Trophoblast cell (in vitro differentiated cells and primary cell): ENCODE measurements around the gene FGF10.

Experiments used
- DNase-seq, 2 donors: peaks; one replicate each; pipeline ENCODE4 v3.0.0-alpha.2; 2016
- H2AFZ ChIP-seq: 2 replicates; pipeline ENCODE4 v1.6.1; 2013; ENCODE audit warnings: low read length, moderate library complexity, mild to moderate bottlenecking; ENCODE audit not compliant: insufficient read depth, poor library complexity
- H2AK5ac ChIP-seq: 2 replicates; pipeline ENCODE4 v1.6.1; 2013; ENCODE audit warnings: mild to moderate bottlenecking, low read length
- H2BK120ac ChIP-seq: 2 replicates; pipeline ENCODE4 v1.6.1; 2013; ENCODE audit warnings: low read length, mild to moderate bottlenecking, moderate library complexity; ENCODE audit not compliant: insufficient read depth, poor library complexity
- H2BK12ac ChIP-seq: 2 replicates; pipeline ENCODE4 v1.6.1; 2013; ENCODE audit warnings: mild to moderate bottlenecking, low read length, moderate library complexity
- H2BK5ac ChIP-seq: 2 replicates; pipeline ENCODE4 v1.6.1; 2013; ENCODE audit warnings: low read length, low read depth, moderate library complexity, mild to moderate bottlenecking; ENCODE audit not compliant: poor library complexity
- H3K14ac ChIP-seq: 2 replicates; pipeline ENCODE4 v1.6.1; 2013; ENCODE audit warnings: mild to moderate bottlenecking, low read length
- H3K18ac ChIP-seq: 2 replicates; pipeline ENCODE4 v1.6.1; 2013; ENCODE audit warnings: mild to moderate bottlenecking, low read length
- H3K23ac ChIP-seq: 2 replicates; pipeline ENCODE4 v1.6.1; 2013; ENCODE audit warnings: low read length
- H3K27ac ChIP-seq: 2 replicates; pipeline ENCODE4 v1.5.1; 2013; ENCODE audit warnings: low read depth, mild to moderate bottlenecking, inconsistent platforms, low read length, moderate library complexity
- H3K27me3 ChIP-seq: 2 replicates; pipeline ENCODE4 v1.6.1; 2013; ENCODE audit warnings: inconsistent platforms, mild to moderate bottlenecking, low read length, moderate library complexity; ENCODE audit not compliant: insufficient read depth
- H3K36me3 ChIP-seq, 2 experiments: 1 replicate in 1 of 2; 2 replicates in 1 of 2; pipeline ENCODE4 v1.6.1; 2013; ENCODE audit warnings: low read length in 2 of 2, mild to moderate bottlenecking in 2 of 2, moderate library complexity in 1 of 2; ENCODE audit not compliant: insufficient read depth in 2 of 2, control insufficient read depth in 1 of 2
- H3K4ac ChIP-seq: 2 replicates; pipeline ENCODE4 v1.6.1; 2013; ENCODE audit warnings: low read depth, mild to moderate bottlenecking, low read length, moderate library complexity
- H3K4me1 ChIP-seq, 2 experiments: 1 replicate in 1 of 2; 2 replicates in 1 of 2; pipeline ENCODE4 v1.6.1; 2013; ENCODE audit warnings: low read length in 2 of 2, mild to moderate bottlenecking in 2 of 2, moderate library complexity in 1 of 2; ENCODE audit not compliant: insufficient read depth in 2 of 2, control insufficient read depth in 1 of 2
- H3K4me2 ChIP-seq: 2 replicates; pipeline ENCODE4 v1.6.1; 2013; ENCODE audit warnings: inconsistent platforms, mild to moderate bottlenecking, low read length, moderate library complexity
- H3K4me3 ChIP-seq: 2 replicates; pipeline ENCODE4 v1.5.1; 2013; ENCODE audit warnings: mild to moderate bottlenecking, low read depth, low read length, inconsistent platforms
- H3K79me1 ChIP-seq: one replicate; pipeline ENCODE4 v1.6.1; 2013; ENCODE audit warnings: low read length
- H3K79me2 ChIP-seq: 2 replicates; pipeline ENCODE4 v1.6.1; 2013; ENCODE audit warnings: low read length, mild to moderate bottlenecking; ENCODE audit not compliant: control insufficient read depth, insufficient read depth, poor library complexity
- H3K9ac ChIP-seq: 2 replicates; pipeline ENCODE4 v1.6.1; 2013; ENCODE audit warnings: mild to moderate bottlenecking, low read length
- H3K9me3 ChIP-seq: 2 replicates; pipeline ENCODE4 v1.6.1; 2013; ENCODE audit warnings: low read depth, mild to moderate bottlenecking, control low read depth, inconsistent platforms, low read length; ENCODE audit not compliant: insufficient read depth
- H4K12ac ChIP-seq: 2 replicates; pipeline ENCODE4 v1.6.1; 2013; ENCODE audit warnings: low read depth, mild to moderate bottlenecking, low read length, moderate library complexity
- H4K8ac ChIP-seq: 2 replicates; pipeline ENCODE4 v1.6.1; 2013; ENCODE audit warnings: low read depth, mild to moderate bottlenecking, low read length, moderate library complexity
- H4K91ac ChIP-seq: one replicate; pipeline ENCODE4 v1.6.1; 2013; ENCODE audit warnings: low read depth, mild to moderate bottlenecking, low read length, moderate library complexity
- WGBS: extraction: QIAGEN DNeasy Blood & Tissue Kit; methylation state at CpG from one replicate; pipeline ENCODE4 v1.1.7; 2013; ENCODE audit warnings: missing lambda C conversion rate; ENCODE audit not compliant: insufficient read length, insufficient coverage; ENCODE audit errors: extremely low coverage; 5-methylcytosine and 5-hydroxymethylcytosine counted together

FGF10 gene

DNA sequence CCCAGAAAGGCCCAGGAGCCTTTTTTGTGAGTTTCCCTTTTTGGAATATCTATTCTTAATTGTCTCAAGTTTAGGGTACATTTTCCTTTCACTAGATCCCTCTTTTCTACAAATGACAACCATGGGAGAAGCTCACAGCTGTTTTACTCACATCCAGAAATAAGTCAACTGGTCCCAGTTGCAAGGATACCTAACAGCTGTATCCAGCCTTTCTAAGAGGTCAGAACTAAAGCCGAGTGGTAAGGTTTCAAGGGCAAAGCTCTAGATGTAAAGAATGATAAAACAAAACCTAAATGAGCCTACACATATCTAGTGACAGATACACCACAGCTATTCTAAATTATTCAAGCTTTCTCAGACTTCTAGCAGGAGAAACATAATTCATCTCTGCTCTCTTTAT is 4.4 kb downstream of the FGF10 start:
- no peak overlapping the region for H2AK5ac ChIP-seq
- no peak overlapping the region for H2AFZ ChIP-seq
- no peak overlapping the region for H3K27ac ChIP-seq
- no peak overlapping the region for H3K14ac ChIP-seq
- H3K18ac ChIP-seq: no peak overlapping the region
- H3K9ac ChIP-seq: no peak overlapping the region
- no peaks in the 10 kb centered on the region for H3K79me1 ChIP-seq
- H4K8ac ChIP-seq: no peak overlapping the region
- no peaks in the 10 kb centered on the region for H3K36me3 ChIP-seq
- no peak overlapping the region for H2BK120ac ChIP-seq
- H3K9me3 ChIP-seq: no peaks in the 10 kb centered on the region
- H4K91ac ChIP-seq: no peak overlapping the region
- H3K23ac ChIP-seq: no peak overlapping the region
- peaks cover 5 to 13% of the 10 kb centered on the region in 2 experiments for H3K4me1 ChIP-seq
- H3K4me2 ChIP-seq: no peak overlapping the region
- H3K27me3 ChIP-seq: peaks cover 17% of the 10 kb centered on the region
- DNase-seq: no peak
- WGBS: no CpG with 5 or more reads among the region's 1 CpG
- H3K4me3 ChIP-seq: no peak overlapping the region
- no peak overlapping the region for H2BK12ac ChIP-seq
- no peak overlapping the region for H3K4ac ChIP-seq
- H4K12ac ChIP-seq: no peak overlapping the region
- no peaks in the 10 kb centered on the region for H3K79me2 ChIP-seq
- H2BK5ac ChIP-seq: no peak overlapping the region

DNA sequence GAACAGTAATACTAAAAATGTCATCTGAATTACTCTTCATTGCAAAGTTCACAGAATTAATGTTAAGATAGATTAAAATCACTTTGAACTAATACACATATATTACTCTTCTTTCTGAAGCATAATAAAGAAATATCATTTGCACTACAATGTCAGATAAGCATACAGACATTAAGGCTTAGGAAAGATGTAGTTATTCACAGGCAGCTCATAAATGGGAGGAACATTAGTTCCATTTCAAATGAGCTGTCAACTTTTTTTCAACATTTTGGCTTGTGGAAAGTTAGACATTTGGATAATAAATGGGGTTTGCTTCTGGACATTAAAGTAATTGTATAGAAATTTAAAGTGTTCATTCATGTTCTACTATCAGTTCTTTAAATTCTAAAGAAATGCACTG is 6.3 kb downstream of the FGF10 start:
- peaks cover 5% of the 10 kb centered on the region for H3K27me3 ChIP-seq

DNA sequence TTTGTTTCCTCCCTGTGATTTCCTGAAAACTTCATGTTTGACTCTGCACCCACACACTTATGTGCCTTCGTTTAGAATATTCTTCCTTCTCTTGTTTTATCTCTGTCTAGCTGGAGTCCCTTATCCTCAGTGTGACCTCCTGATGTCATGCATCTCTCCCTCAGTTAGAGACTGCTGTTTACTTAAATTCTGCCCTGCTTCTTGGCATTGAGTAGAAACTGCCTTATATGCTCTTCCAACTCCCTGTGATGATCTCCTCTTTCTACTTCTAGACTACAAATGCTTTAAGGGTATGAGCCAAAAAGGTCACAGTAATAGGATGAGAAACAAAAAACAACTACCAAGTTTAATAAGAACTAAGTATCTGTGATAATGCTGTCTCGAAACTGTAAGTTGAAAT is 12.2 kb downstream of the FGF10 start:
- Histone ChIP-seq H3K14ac (no peak overlapping the region), H3K27ac (no peak overlapping the region), H2BK120ac (no peak overlapping the region), H3K9ac (no peak overlapping the region), H2BK12ac (no peak overlapping the region), H2AFZ (no peak overlapping the region), H3K9me3 (no peaks in the 10 kb centered on the region), H3K4me2 (no peak overlapping the region), H3K23ac (no peak overlapping the region), H2AK5ac (no peak overlapping the region), H4K8ac (no peak overlapping the region), H3K4me3 (no peak overlapping the region), H4K12ac (no peak overlapping the region), H4K91ac (no peak overlapping the region), H3K36me3 (no peaks in the 10 kb centered on the region), H3K18ac (no peak overlapping the region), H2BK5ac (no peak overlapping the region), H3K79me2 (no peaks in the 10 kb centered on the region), H3K27me3 (no peaks in the 10 kb centered on the region), H3K4ac (no peak overlapping the region), H3K4me1 (no peaks in the 10 kb centered on the region), H3K79me1 (no peaks in the 10 kb centered on the region)
- DNase-seq: no peak
- no CpG with 5 or more reads among the region's 2 CpGs for WGBS

More for the DNA sequence above, 6.3 kb downstream of the FGF10 start:
- Histone ChIP-seq H3K4ac (no peak overlapping the region), H3K14ac (no peak overlapping the region), H3K4me1 (no peaks in the 10 kb centered on the region), H3K9ac (no peak overlapping the region), H2BK120ac (no peak overlapping the region), H2BK5ac (no peak overlapping the region), H3K9me3 (no peaks in the 10 kb centered on the region), H2BK12ac (no peak overlapping the region), H3K4me2 (no peak overlapping the region), H2AFZ (no peak overlapping the region), H3K36me3 (no peaks in the 10 kb centered on the region), H3K27ac (no peak overlapping the region), H3K79me2 (no peaks in the 10 kb centered on the region), H4K8ac (no peak overlapping the region), H4K91ac (no peak overlapping the region), H3K79me1 (no peaks in the 10 kb centered on the region), H3K23ac (no peak overlapping the region), H3K18ac (no peak overlapping the region), H3K4me3 (no peak overlapping the region), H4K12ac (no peak overlapping the region), H2AK5ac (no peak overlapping the region)
- DNase-seq: no peak

DNA sequence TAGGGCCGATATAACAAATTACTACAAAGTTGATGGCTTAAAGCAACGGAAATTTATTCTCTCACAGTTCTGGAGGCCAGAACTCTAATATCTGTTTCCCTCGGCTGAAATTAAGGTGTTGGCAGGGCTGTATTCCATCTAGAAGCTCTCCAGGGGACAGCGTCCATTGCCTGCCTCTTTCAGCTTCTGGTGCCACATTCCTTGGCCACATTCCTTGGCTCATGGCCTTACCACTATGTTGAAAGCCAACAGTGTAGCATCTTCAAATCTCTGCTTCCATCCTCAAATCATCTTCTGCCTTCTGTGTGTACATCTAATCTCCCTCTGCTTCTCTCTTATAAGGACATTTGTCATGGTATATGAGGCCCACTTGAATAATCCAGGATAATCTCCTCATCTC is 17.2 kb downstream of the FGF10 start:
- H4K91ac ChIP-seq: no peak overlapping the region
- H2BK5ac ChIP-seq: no peak overlapping the region
- no peak overlapping the region for H2AFZ ChIP-seq
- no peak overlapping the region for H2BK12ac ChIP-seq
- H3K23ac ChIP-seq: peak overlapping the region; percentile 17
- no peak overlapping the region for H3K4me2 ChIP-seq
- no peaks in the 10 kb centered on the region for H3K79me2 ChIP-seq
- H3K27me3 ChIP-seq: no peaks in the 10 kb centered on the region
- H3K36me3 ChIP-seq: no peaks in the 10 kb centered on the region
- no CpG with 5 or more reads among the region's 4 CpGs for WGBS
- H3K14ac ChIP-seq: no peak overlapping the region
- no peak overlapping the region for H4K12ac ChIP-seq
- DNase-seq: no peak
- H3K4me1 ChIP-seq: no peaks in the 10 kb centered on the region
- H3K4ac ChIP-seq: no peak overlapping the region
- no peak overlapping the region for H4K8ac ChIP-seq
- no peak overlapping the region for H2BK120ac ChIP-seq
- H2AK5ac ChIP-seq: no peak overlapping the region
- no peak overlapping the region for H3K4me3 ChIP-seq
- H3K18ac ChIP-seq: no peak overlapping the region
- H3K27ac ChIP-seq: no peak overlapping the region
- H3K9ac ChIP-seq: no peak overlapping the region
- no peaks in the 10 kb centered on the region for H3K9me3 ChIP-seq
- H3K79me1 ChIP-seq: no peaks in the 10 kb centered on the region
